Transverse colon (tissue), 4 donors: Measurements from ENCODE around the gene HAVCR2. TPM values are rescaled to one million over a fixed set of nuclear protein-coding genes. Genes with fewer than 3 reads are reported as not detected.

ENCODE experiments used
- DNase-seq: peaks from one replicate; pipeline ENCODE4 v3.0.0-alpha.2; 2019
- H3K27ac ChIP-seq, 4 donors: fragments of 200-600 bp; sonication (generic); 2 replicates each; pipeline ENCODE4 v1.5.1; 2016 to 2018; ENCODE audit warnings: inconsistent platforms in 4 of 4
- H3K27me3 ChIP-seq: fragments of 200-600 bp; sonication (generic); 2 replicates; pipeline ENCODE4 v1.5.1; 2017; ENCODE audit warnings: inconsistent platforms
- H3K36me3 ChIP-seq, 4 donors: fragments of 200-600 bp; sonication (generic); 2 replicates each; pipeline ENCODE4 v1.5.1; 2017 to 2019; ENCODE audit warnings: inconsistent platforms in 4 of 4
- H3K4me1 ChIP-seq, 4 donors: fragments of 200-600 bp; sonication (generic); 2 replicates each; pipeline ENCODE4 v1.5.1; 2017 to 2020; ENCODE audit warnings: inconsistent platforms in 4 of 4
- H3K4me3 ChIP-seq, 4 donors: fragments of 200-600 bp; sonication (generic); 1 replicate in 1 of 4; 2 replicates in 3 of 4; pipeline versions ENCODE4 v1.5.1 to v1.6.1; 2017 to 2019; ENCODE audit warnings: inconsistent platforms in 4 of 4
- H3K9me3 ChIP-seq, 2 donors: fragments of 200-600 bp; sonication (generic); 2 replicates each; pipeline ENCODE4 v1.5.1; 2017 to 2019; ENCODE audit warnings: inconsistent platforms in 2 of 2
- EP300 ChIP-seq: sonication (generic); formaldehyde crosslinking; IDR thresholded peaks from one replicate; pipeline ENCODE4 v1.6.1; 2017; ENCODE audit warnings: antibody characterized with exemption, low read depth
- POLR2A ChIP-seq: fragments of 450-650 bp; IDR thresholded peaks from one replicate; pipeline ENCODE4 v1.6.1; 2016; ENCODE audit warnings: antibody characterized with exemption, mild to moderate bottlenecking, moderate library complexity
- POLR2AphosphoS5 ChIP-seq, 3 donors: sonication (generic); formaldehyde crosslinking; IDR thresholded peaks; one replicate each; pipeline ENCODE4 v1.6.1; 2016; ENCODE audit warnings: antibody characterized with exemption in 3 of 3
- WGBS, 2 donors: methylation state at CpG; one replicate each; pipeline ENCODE4 v1.1.5; 2018; ENCODE audit warnings: low coverage in 1 of 2; 5-methylcytosine and 5-hydroxymethylcytosine counted together
- in situ Hi-C, 4 donors: fragments of 200-750 bp; cut with MboI; loops; one replicate each; pipeline versions ENCODE4 v1.15.0 to v1.15.1; 2017; ENCODE audit warnings: low sequenced_read_pairs in 3 of 4, low pct_ligation_motif_present in 1 of 4, low pct_unique_long_range_greater_than_20kb in 1 of 4
- intact Hi-C: fragments of 100-400 bp; cut with DNase I; formaldehyde crosslinking; loops from one replicate; pipeline ENCODE4 v1.15.1; 2023; ENCODE audit warnings: low total_unique reads
- total RNA-seq, 4 donors: library from RNA; depleted of rRNA; stranded (reverse); fragments of >200 nt; gene quantifications; one replicate each; pipeline ENCODE4 v1.1.0, GENCODE V29; 2016
- TF ChIP-seq, protein P1 (sequence below), 5 experiments: fragments of 200-600 bp in 3 of 5; fragments of 450-650 bp in 2 of 5; sonication (generic) in 3 of 5; IDR thresholded peaks; 1 replicate in 2 of 5; 2 replicates in 3 of 5; pipeline ENCODE4 v1.5.1; 2016 to 2017; ENCODE audit warnings: antibody characterized with exemption in 5 of 5, inconsistent platforms in 3 of 5, mild to moderate bottlenecking in 2 of 5, moderate library complexity in 1 of 5

HAVCR2 gene
- total RNA-seq, 4 donors from 2014 or later = 0.20 to 6.7 (median 3.2) TPM

GRCh38 chr5:157137691-157138090 lies 28.8 kb upstream of the HAVCR2 start:
- no peaks in the 10 kb centered on the region for H3K9me3 ChIP-seq
- H3K27me3 ChIP-seq = no peaks in the 10 kb centered on the region
- in situ Hi-C loops (loop anchor here in 1 of 4 donors (25.0 kb wide), 1 partner anchor 600 kb away; the partner anchor contains the start of genes LSM11 and THG1L), intact Hi-C loops (no loop called here)
- H3K36me3 ChIP-seq = peaks cover 0 to 17% (median 3%) of the 10 kb centered on the region in 4 donors
- TF ChIP-seq EP300 (no peak), POLR2A (no peak), POLR2AphosphoS5 (IDR thresholded peaks at IDR 0.05) (no peak)
- TF ChIP-seq, protein P1, sequence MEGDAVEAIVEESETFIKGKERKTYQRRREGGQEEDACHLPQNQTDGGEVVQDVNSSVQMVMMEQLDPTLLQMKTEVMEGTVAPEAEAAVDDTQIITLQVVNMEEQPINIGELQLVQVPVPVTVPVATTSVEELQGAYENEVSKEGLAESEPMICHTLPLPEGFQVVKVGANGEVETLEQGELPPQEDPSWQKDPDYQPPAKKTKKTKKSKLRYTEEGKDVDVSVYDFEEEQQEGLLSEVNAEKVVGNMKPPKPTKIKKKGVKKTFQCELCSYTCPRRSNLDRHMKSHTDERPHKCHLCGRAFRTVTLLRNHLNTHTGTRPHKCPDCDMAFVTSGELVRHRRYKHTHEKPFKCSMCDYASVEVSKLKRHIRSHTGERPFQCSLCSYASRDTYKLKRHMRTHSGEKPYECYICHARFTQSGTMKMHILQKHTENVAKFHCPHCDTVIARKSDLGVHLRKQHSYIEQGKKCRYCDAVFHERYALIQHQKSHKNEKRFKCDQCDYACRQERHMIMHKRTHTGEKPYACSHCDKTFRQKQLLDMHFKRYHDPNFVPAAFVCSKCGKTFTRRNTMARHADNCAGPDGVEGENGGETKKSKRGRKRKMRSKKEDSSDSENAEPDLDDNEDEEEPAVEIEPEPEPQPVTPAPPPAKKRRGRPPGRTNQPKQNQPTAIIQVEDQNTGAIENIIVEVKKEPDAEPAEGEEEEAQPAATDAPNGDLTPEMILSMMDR (IDR thresholded peaks at IDR 0.05) = no peak
- peaks cover 7 to 18% (median 10%) of the 10 kb centered on the region in 4 donors for H3K4me1 ChIP-seq
- 86 to 99% methylated on average over 6 of the region's 6 CpGs for WGBS, 2 donors
- no peak for DNase-seq
- H3K27ac ChIP-seq = no peak overlapping the region
- H3K4me3 ChIP-seq = no peak overlapping the region

GRCh38 chr5:157132281-157132612 lies 23.4 kb upstream of the HAVCR2 start:
- Histone ChIP-seq H3K27ac (no peak overlapping the region), H3K9me3 (no peaks in the 10 kb centered on the region), H3K4me3 (no peak overlapping the region), H3K27me3 (no peaks in the 10 kb centered on the region), H3K4me1 (peaks cover 0 to 7% (median 0%) of the 10 kb centered on the region in 4 donors), H3K36me3 (peaks cover 0 to under 1% (median 0%) of the 10 kb centered on the region in 4 donors)
- in situ Hi-C loops (loop anchor here in 1 of 4 donors (25.0 kb wide), 1 partner anchor 605 kb away; the partner anchor contains the start of genes LSM11 and THG1L), intact Hi-C loops (no loop called here)
- WGBS, 2 donors = 11 to 18% methylated on average over 1 of the region's 1 CpG
- DNase-seq = no peak
- TF ChIP-seq, protein P1 (IDR thresholded peaks at IDR 0.05) = no peak
- TF ChIP-seq EP300 (no peak), POLR2AphosphoS5 (IDR thresholded peaks at IDR 0.05) (no peak), POLR2A (no peak)

DNA sequence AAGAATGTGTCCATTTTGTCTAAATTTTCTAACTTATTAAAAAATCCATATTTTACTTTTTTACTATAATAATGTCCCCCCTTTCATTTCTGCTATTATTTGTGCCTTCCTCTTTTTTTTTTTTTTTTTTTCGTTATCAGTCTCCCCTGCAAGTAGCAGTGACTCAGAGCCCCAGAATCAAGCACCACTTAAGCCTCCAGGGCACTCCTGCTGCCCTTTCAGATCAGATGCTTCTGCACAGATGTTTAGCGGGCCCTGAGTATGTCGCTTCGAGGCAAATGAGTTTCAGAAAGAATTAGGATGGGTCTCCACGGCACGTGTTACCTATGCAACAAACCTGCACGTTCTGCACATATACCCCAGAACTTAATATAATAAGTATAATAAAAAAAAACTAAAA lies 22.1 kb upstream of the HAVCR2 start:
- Histone ChIP-seq H3K36me3 (no peaks in the 10 kb centered on the region), H3K27ac (no peak overlapping the region), H3K4me1 (peaks cover 0 to 7% (median 0%) of the 10 kb centered on the region in 4 donors), H3K4me3 (no peak overlapping the region), H3K27me3 (no peaks in the 10 kb centered on the region), H3K9me3 (no peaks in the 10 kb centered on the region)
- in situ Hi-C loops = loop anchor here in 1 of 4 donors (25.0 kb wide), 1 partner anchor 606 kb away; the partner anchor contains the start of genes LSM11 and THG1L
- intact Hi-C loops = no loop called here
- 73 to 75% methylated on average over 7 of the region's 7 CpGs for WGBS, 2 donors
- TF ChIP-seq EP300 (no peak), POLR2A (no peak), POLR2AphosphoS5 (IDR thresholded peaks at IDR 0.05) (no peak)
- TF ChIP-seq, protein P1 (IDR thresholded peaks at IDR 0.05) = no peak
- DNase-seq = no peak

GRCh38 chr5:157121709-157122108 lies 12.9 kb upstream of the HAVCR2 start:
- intact Hi-C loops = no loop called here
- in situ Hi-C loops = no loop called here

More at GRCh38 chr5:157121709-157122108, 12.9 kb upstream of the HAVCR2 start:
- H3K36me3 ChIP-seq = no peaks in the 10 kb centered on the region
- H3K27ac ChIP-seq = no peak overlapping the region
- no peaks in the 10 kb centered on the region for H3K4me1 ChIP-seq
- TF ChIP-seq, protein P1 (IDR thresholded peaks at IDR 0.05) = no peak
- TF ChIP-seq POLR2AphosphoS5 (IDR thresholded peaks at IDR 0.05) = no peak
- no peak for TF ChIP-seq POLR2A
- TF ChIP-seq EP300 = no peak
- H3K9me3 ChIP-seq = peaks cover 7 to 11% of the 10 kb centered on the region in 2 donors
- H3K4me3 ChIP-seq = no peak overlapping the region
- no peak for DNase-seq
- H3K27me3 ChIP-seq = no peaks in the 10 kb centered on the region
